HG03135 (cell line): ENCODE measurements around the gene ZNHIT3.
A peak's percentile ranks its signal among the peaks of the same experiment; 100 is the strongest.

Source experiments
- ATAC-seq: cut with Tn5 transposase; IDR thresholded peaks from one replicate; pipeline ENCODE4 v1.9.1; 2021; ENCODE audit warnings: mild to moderate bottlenecking, moderate library complexity; ENCODE audit not compliant: unreplicated experiment

The ZNHIT3 gene

GRCh38 chr17:36509272-36509985 is 22.9 kb downstream of the ZNHIT3 start:
- no peak for ATAC-seq

GRCh38 chr17:36510636-36511035 is 24.2 kb downstream of the ZNHIT3 start:
- ATAC-seq, result no peak

DNA sequence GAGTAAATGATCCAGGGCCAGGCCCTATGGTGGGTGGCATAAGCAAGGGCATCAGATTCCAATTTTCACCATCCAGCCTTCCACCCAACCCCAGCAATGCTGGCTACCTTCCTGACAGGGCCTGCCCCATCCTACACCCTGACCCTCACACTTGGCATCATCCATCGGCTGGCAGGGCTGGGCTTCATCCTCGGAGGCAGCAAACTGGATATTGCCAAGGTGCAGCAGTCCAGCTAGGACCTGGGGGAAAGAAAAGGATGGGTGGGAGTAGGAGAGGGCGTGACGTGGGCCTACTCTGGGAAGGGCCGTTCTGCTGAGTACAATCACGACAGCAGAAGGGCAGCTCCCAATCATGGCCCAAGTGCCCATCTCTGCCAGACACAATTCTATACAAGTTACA is 24.7 kb downstream of the ZNHIT3 start:
- ATAC-seq, result no peak

DNA sequence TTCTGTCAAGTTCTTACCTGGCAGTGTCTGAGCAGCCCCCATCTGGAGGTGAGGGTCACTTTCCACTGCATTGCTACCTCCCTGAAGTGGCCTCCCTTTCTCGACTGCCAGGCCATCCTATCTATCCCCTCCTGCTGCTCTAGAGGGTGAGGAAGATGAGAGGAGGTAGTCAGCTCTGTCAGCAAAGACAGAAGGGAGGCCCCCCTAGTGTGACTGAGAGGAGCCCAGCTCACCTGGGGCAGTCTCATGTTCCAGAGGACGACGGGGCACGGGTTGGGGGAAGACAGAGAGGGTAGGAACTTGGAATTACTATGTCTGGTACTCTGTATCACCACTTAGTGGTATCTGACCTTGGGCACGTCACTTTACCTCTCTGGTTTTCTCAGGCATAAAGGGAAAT is 26.2 kb downstream of the ZNHIT3 start:
- ATAC-seq, result no peak

- no peak for ATAC-seq
Measured at GRCh38 chr17:36514856-36515255, 28.4 kb downstream of the ZNHIT3 start.

DNA sequence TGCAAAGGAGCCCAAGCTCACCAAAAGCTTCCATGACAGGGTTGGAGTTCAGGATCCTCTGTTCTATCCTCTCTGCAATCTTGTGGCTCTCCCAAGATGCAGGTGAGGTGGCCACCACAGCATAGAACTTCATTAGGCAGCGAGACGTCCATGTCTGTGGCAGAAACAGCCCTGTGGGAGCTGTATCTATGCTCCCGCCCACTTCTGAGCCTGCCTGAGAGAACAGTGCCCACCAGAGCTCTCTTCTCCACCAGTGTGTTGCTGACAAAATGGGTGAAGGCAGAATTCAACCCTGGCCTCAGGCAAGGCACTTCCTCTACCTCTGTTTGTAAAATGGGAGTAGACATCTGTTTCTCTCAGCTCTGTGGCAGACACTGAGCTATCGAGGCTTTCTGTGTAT is 29.4 kb downstream of the ZNHIT3 start:
- no peak for ATAC-seq

DNA sequence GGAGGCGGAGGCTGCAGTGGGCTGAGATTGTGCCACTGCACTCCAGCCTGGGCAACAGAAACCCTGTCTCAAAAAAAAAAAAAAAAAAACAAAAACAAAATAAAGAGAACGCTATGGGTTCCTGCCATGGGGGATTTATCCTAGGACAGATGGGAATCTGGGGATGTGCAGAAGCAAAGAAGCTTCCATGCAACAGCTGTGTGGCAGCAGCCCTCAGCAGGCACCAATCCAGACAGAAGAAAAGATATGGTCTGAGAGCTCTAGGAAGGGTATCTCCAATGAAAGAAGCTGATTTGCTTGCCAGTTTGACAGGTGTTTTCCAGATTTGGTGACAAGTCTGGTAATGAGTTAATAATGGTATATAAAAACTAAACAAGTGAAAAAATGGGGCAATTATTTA is 36.6 kb downstream of the ZNHIT3 start:
- ATAC-seq, result no peak

DNA sequence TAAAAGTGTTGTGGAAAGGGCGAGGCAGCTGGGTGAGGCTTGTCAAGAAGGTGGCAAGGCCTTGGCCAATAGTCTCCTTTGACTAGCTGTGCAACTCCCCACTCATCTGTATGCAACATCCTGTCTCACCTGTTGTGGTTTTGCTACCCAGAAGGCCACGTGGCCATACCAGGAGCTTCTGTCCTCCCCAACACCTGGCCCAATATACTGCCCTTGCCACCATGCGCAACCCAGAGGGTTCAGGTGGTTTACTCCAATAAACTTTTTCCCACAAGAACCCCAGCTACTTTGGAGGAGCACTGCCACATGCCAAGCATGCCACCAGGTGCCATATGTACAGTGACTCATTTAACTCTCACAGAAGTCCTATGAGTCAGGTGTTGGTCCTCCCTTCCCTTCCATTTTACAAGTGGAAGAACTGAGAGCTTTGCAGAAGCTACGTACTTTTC is 38.0 kb downstream of the ZNHIT3 start:
- ATAC-seq, result no peak

DNA sequence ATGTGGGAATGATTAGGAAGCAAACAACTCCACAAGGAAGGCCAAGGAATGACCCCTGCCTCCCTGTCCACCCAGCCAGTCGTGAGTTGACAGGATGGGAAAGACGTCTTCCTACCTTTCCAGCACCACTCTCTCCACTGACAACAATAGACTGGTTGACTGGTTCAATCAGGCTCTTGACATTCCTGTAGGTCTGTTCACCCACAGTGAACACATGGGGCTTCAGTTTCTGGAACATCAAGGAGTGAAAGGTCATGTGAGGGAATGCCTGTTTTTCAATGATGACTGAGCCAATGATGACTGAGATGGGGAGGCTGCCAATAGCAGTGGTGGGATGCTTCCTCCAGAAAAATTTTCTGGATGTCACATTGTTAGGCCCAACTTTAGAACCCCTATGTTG is 38.6 kb downstream of the ZNHIT3 start:
- no peak for ATAC-seq

DNA sequence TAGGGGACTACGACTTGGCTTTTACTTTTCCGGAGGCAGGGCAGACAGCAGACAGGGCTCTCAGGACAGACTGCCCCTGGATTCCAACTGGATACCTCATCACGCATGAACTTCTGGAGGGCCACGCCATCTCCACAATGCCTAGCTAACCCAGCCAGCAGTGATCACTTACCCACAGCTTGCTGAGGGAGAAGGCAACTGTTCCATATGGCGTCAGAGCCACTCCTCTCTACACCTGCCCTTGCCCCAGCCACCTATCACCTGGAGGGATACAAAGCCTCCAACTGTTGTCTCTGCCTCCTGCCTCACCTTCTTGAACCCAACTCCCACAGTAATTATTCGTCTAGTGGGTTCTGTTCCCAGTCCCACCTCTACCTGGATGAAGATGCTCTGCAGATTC is 39.4 kb downstream of the ZNHIT3 start:
- no peak for ATAC-seq

- no peak for ATAC-seq
Measured at GRCh38 chr17:36527621-36528250, 41.3 kb downstream of the ZNHIT3 start.

GRCh38 chr17:36529121-36529520 is 42.6 kb downstream of the ZNHIT3 start:
- no peak for ATAC-seq

GRCh38 chr17:36532435-36532975 is 46.0 kb downstream of the ZNHIT3 start:
- ATAC-seq, result no peak

GRCh38 chr17:36533935-36534839 is 47.7 kb downstream of the ZNHIT3 start:
- peak; percentile 21 for ATAC-seq

DNA sequence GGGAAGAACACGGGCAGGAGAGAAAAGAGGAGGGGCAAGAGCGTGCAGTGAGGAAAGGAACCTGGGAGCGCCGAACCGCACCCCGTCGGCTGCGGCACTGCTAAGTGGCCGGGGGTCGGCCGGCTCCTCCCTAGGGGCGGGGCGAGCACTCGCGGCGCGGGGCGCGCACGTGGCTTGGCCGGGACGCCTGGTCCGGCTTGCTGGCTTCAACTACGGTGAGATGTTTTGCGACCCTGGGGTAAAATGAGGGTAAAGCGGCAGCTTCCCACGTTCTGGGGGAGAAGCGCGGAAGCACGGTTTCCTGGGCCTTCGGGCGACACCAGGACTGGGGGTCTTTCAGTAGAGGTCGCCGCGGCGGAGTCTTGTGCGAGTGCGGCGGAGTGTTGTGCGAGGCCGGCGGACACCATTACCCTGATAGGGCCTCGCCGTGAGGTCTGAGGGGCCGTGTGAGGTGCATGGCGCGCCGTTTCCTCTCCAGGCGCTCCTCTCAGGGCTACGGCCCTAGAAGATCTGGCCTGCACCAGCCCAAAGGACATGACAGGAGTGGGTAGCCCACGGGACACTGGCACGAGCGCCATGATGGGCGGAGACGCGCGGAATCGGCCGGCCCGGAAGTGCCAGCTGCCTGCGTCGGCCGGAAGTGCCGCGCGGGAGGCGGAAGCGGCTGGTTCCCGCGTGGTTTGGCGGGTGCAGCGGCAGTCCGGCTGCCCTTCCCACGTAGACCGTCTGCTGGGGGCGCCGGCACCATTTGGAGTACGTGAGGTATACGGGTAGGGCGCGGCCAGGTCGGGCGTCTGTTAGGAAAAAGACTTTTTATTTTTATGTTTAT is 48.6 kb downstream of the ZNHIT3 start, which contains the start of the genes MYO19 and PIGW:
TSS of gene MYO19 (minus strand) at position 29 of the 829 bp plus-strand sequence. CDS start 2,330 bp downstream, outside the sequence.
TSS of gene PIGW (plus strand) at position 148 of the 829 bp plus-strand sequence. CDS start 2,115 bp downstream, outside the sequence.
- ATAC-seq, result peak; percentile 70

- peak; percentile 15 for ATAC-seq
Measured at GRCh38 chr17:36535669-36536081, 49.2 kb downstream of the ZNHIT3 start.

- no peak for ATAC-seq
Measured at GRCh38 chr17:36540696-36541095, 54.2 kb downstream of the ZNHIT3 start.

GRCh38 chr17:36542755-36543154 is 56.3 kb downstream of the ZNHIT3 start:
- no peak for ATAC-seq

DNA sequence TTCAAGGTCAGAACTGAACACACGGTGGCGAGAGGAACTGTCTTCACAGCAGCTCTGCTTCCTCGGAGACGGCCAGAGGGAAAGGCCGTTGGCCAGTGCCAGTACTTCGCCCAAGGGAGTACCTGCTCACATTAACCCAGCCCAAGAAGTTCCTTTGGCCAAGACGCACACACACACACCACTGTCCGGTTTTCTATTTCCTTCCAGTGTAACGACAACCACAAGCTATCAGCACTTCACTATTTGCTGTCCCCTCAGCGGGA is 57.5 kb downstream of the ZNHIT3 start:
- ATAC-seq, result peak; percentile 17

DNA sequence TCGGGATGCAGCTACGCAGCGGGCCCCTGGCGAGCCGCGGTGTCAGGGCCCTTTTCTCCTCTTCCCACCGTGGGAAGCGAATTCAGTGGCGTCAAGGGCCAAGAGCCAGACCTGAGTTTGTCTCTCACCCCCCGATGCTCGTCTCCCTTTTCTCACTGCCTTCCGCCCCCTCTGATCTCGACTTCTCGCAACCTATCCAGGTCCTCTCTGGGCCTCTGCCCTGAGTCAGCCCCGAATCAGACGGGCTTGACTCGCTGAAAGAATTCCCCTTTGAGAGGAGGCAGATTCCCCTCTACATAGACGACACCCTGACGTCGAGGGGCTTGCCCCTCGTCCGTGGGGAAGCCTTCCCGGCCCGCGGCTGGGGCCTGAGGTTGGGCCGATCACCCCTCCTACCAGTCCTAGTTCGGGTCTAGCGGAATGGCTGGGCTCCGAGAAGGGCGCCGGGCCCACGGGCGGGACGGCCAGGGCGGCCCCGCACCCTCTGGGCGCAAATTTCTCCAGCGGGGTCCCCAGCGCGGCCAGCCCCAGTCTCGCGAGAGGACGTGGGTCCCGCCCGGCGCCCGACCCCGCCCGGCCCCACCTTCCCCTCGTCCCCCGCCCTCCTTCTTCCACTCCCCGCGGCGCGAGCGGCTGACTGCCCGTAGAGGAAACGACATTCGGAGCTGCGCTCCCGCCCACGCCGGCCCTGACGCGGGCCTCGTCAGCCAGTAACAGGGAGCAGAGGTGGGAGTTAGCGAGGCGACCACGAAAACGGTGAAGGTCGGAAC is 58.0 kb downstream of the ZNHIT3 start, which contains the start of gene GGNBP2:
TSS of gene GGNBP2 (plus strand) at position 613 of the 770 bp plus-strand sequence. CDS start 806 bp downstream, outside the sequence.
- ATAC-seq, result peak; percentile 47
